ENCODE data around the gene CD163.

The CD163 gene

GRCh38 chr12:7485095-7485494 is 18.5 kb downstream of the CD163 start:
- no peak for TF ChIP-seq ZFX (IDR thresholded peaks at IDR 0.05)
- TF ChIP-seq CTCF (conservative IDR thresholded peaks at IDR 0.05) = no peak
- H3K27ac ChIP-seq = no peak overlapping the region

- H3K27ac ChIP-seq = no peak overlapping the region
- no peak for TF ChIP-seq CTCF (conservative IDR thresholded peaks at IDR 0.05)
- no peak for TF ChIP-seq ZFX (IDR thresholded peaks at IDR 0.05)
Measured at GRCh38 chr12:7483343-7483742, 20.2 kb downstream of the CD163 start.

- H3K27ac ChIP-seq = no peak overlapping the region
- no peak for TF ChIP-seq CTCF (conservative IDR thresholded peaks at IDR 0.05)
- no peak for TF ChIP-seq ZFX (IDR thresholded peaks at IDR 0.05)
Measured at GRCh38 chr12:7479771-7480170, 23.8 kb downstream of the CD163 start.

- no peak overlapping the region for H3K27ac ChIP-seq
- TF ChIP-seq ZFX (IDR thresholded peaks at IDR 0.05) (no peak), CTCF (conservative IDR thresholded peaks at IDR 0.05) (no peak)
Measured at GRCh38 chr12:7472060-7472459, 31.5 kb downstream of the CD163 start.

- peak overlapping the region; percentile 61 for H3K27ac ChIP-seq
Measured at GRCh38 chr12:7460375-7461259, 43.0 kb downstream of the CD163 start.

GRCh38 chr12:7459973-7460372 is 43.6 kb downstream of the CD163 start:
- peak overlapping the region; percentile 61 for H3K27ac ChIP-seq
- TF ChIP-seq ZFX (IDR thresholded peaks at IDR 0.05) = no peak
- no peak for TF ChIP-seq CTCF (conservative IDR thresholded peaks at IDR 0.05)

More at GRCh38 chr12:7460375-7461259, 43.0 kb downstream of the CD163 start:
- TF ChIP-seq ZFX (IDR thresholded peaks at IDR 0.05) = no peak
- TF ChIP-seq CTCF (conservative IDR thresholded peaks at IDR 0.05) = peak; percentile 92

GRCh38 chr12:7451756-7452155 is 51.8 kb downstream of the CD163 start:
- TF ChIP-seq CTCF (conservative IDR thresholded peaks at IDR 0.05) = no peak
- TF ChIP-seq ZFX (IDR thresholded peaks at IDR 0.05) = no peak
- H3K27ac ChIP-seq = no peak overlapping the region
